SK-N-SH treated with all-trans-retinoic acid at 6 μM for 48 hours (cell line): ENCODE results near the gene DNAL4.

Experiments used
- ATAC-seq: fragments of 200-7000 bp; cut with Tn5 transposase; 3 replicates; pipeline ENCODE4 v1.9.1; 2020; ENCODE audit warnings: mild to moderate bottlenecking, moderate library complexity
- ARNTL ChIP-seq: fragments of 450-650 bp; formaldehyde crosslinking; IDR thresholded peaks from 2 replicates; pipeline ENCODE4 v1.5.0; 2020; ENCODE audit warnings: low read depth, mild to moderate bottlenecking, moderate library complexity, borderline replicate concordance
- BACH2 ChIP-seq: fragments of 250-450 bp; sonication (Bioruptor Pico); IDR thresholded peaks from 2 replicates; pipeline ENCODE4 v1.9.0; 2021; ENCODE audit warnings: mild to moderate bottlenecking, borderline replicate concordance
- CREB5 ChIP-seq: fragments of 250-450 bp; sonication (Bioruptor Pico); IDR thresholded peaks from 2 replicates; pipeline ENCODE4 v1.5.1; 2020; ENCODE audit warnings: low read depth, mild to moderate bottlenecking, moderate library complexity
- CSDC2 ChIP-seq: fragments of 250-450 bp; sonication (Bioruptor Pico); IDR thresholded peaks from 2 replicates; pipeline ENCODE4 v1.5.0; 2020; ENCODE audit warnings: mild to moderate bottlenecking, moderate library complexity
- CSRNP3 ChIP-seq: fragments of 250-450 bp; sonication (Bioruptor Pico); IDR thresholded peaks from 2 replicates; pipeline ENCODE4 v1.5.1; 2021; ENCODE audit warnings: mild to moderate bottlenecking, moderate library complexity
- GLIS3 ChIP-seq: fragments of 250-450 bp; sonication (Bioruptor Pico); IDR thresholded peaks from 2 replicates; pipeline ENCODE4 v1.5.0; 2020; ENCODE audit warnings: mild to moderate bottlenecking, moderate library complexity
- ISL1 ChIP-seq: fragments of 250-450 bp; sonication (Bioruptor Pico); IDR thresholded peaks from 2 replicates; pipeline ENCODE4 v2.1.2; 2022; ENCODE audit warnings: mild to moderate bottlenecking, moderate library complexity
- PATZ1 ChIP-seq: fragments of 250-450 bp; sonication (Bioruptor Pico); IDR thresholded peaks from 2 replicates; pipeline ENCODE4 v1.8.0; 2020; ENCODE audit warnings: mild to moderate bottlenecking, moderate library complexity, borderline replicate concordance
- POU6F1 ChIP-seq: fragments of 250-450 bp; sonication (Bioruptor Pico); IDR thresholded peaks from 2 replicates; pipeline ENCODE4 v1.8.0; 2021; ENCODE audit warnings: low read depth, mild to moderate bottlenecking, moderate library complexity, borderline replicate concordance
- PPARA ChIP-seq: fragments of 250-450 bp; sonication (Bioruptor Pico); IDR thresholded peaks from 2 replicates; pipeline ENCODE4 v1.5.0; 2020; ENCODE audit warnings: mild to moderate bottlenecking, borderline replicate concordance
- RARB ChIP-seq: fragments of 250-450 bp; sonication (Bioruptor Pico); IDR thresholded peaks from 2 replicates; pipeline ENCODE4 v1.8.0; 2021; ENCODE audit warnings: mild to moderate bottlenecking, moderate library complexity
- SNAI2 ChIP-seq: fragments of 250-450 bp; sonication (Bioruptor Pico); IDR thresholded peaks from 2 replicates; pipeline ENCODE4 v1.5.0; 2020; ENCODE audit warnings: mild to moderate bottlenecking, moderate library complexity
- TCF4 ChIP-seq: fragments of 250-450 bp; sonication (Bioruptor Pico); IDR thresholded peaks from 2 replicates; pipeline ENCODE4 v1.8.0; 2021; ENCODE audit warnings: mild to moderate bottlenecking, moderate library complexity, borderline replicate concordance
- TOX ChIP-seq: fragments of 250-450 bp; sonication (Bioruptor Pico); IDR thresholded peaks from 2 replicates; pipeline ENCODE4 v1.8.0; 2021; ENCODE audit warnings: mild to moderate bottlenecking, moderate library complexity, borderline replicate concordance
- TSHZ2 ChIP-seq: fragments of 250-450 bp; sonication (Bioruptor Pico); IDR thresholded peaks from 2 replicates; pipeline ENCODE4 v1.5.0; 2020; ENCODE audit warnings: mild to moderate bottlenecking, moderate library complexity
- ZFP3 ChIP-seq: fragments of 250-450 bp; sonication (Bioruptor Pico); IDR thresholded peaks from 2 replicates; pipeline ENCODE4 v1.5.0; 2020; ENCODE audit warnings: mild to moderate bottlenecking, moderate library complexity
- ZFP30 ChIP-seq: fragments of 450-650 bp; formaldehyde crosslinking; IDR thresholded peaks from 2 replicates; pipeline ENCODE4 v1.5.0; 2022; ENCODE audit warnings: mild to moderate bottlenecking, moderate library complexity
- ZNF565 ChIP-seq: fragments of 450-650 bp; formaldehyde crosslinking; conservative IDR thresholded peaks from 2 replicates; pipeline ENCODE4 v1.5.0; 2020; ENCODE audit warnings: low read depth, mild to moderate bottlenecking, moderate library complexity
- ZNF70 ChIP-seq: fragments of 450-650 bp; formaldehyde crosslinking; IDR thresholded peaks from 2 replicates; pipeline ENCODE4 v1.5.0; 2020; ENCODE audit warnings: mild to moderate bottlenecking, moderate library complexity
- ZNF8 ChIP-seq: fragments of 450-650 bp; formaldehyde crosslinking; IDR thresholded peaks from 2 replicates; pipeline ENCODE4 v1.5.0; 2020; ENCODE audit warnings: mild to moderate bottlenecking, moderate library complexity

DNAL4 gene

GRCh38 chr22:38731703-38732161 lies 62.2 kb downstream of the DNAL4 start:
- no peak for ATAC-seq
- TF ChIP-seq RARB (CRISPR knock-in tag) (no peak), ZNF565 (CRISPR knock-in tag) (no peak), TCF4 (CRISPR knock-in tag) (no peak), TOX (CRISPR knock-in tag) (no peak), PATZ1 (CRISPR knock-in tag) (no peak), TSHZ2 (CRISPR knock-in tag) (no peak), ZFP30 (no peak), BACH2 (CRISPR knock-in tag) (no peak), ARNTL (CRISPR knock-in tag) (no peak), ZNF8 (CRISPR knock-in tag) (no peak), ZNF70 (CRISPR knock-in tag) (no peak), ZFP3 (no peak), ISL1 (CRISPR knock-in tag) (no peak), POU6F1 (CRISPR knock-in tag) (no peak), SNAI2 (CRISPR knock-in tag) (no peak), CSRNP3 (CRISPR knock-in tag) (no peak), CREB5 (no peak), CSDC2 (no peak)
- TF ChIP-seq, all 23 proteins: peak for 0

- no peak for ATAC-seq
- TF ChIP-seq CSRNP3 (CRISPR knock-in tag) (no peak), ISL1 (CRISPR knock-in tag) (no peak), GLIS3 (CRISPR knock-in tag) (no peak), ZNF8 (CRISPR knock-in tag) (no peak), TSHZ2 (CRISPR knock-in tag) (no peak), RARB (CRISPR knock-in tag) (no peak), PATZ1 (CRISPR knock-in tag) (no peak), ZNF565 (CRISPR knock-in tag) (no peak), ARNTL (CRISPR knock-in tag) (no peak), PPARA (no peak), CREB5 (no peak), SNAI2 (CRISPR knock-in tag) (no peak)
These were observed 63.5 kb downstream of the DNAL4 start for GRCh38 chr22:38730411-38730871.
